Right renal cortex interstitium (tissue), 3 donors: Measurements from ENCODE around the gene KLF7. TPM values are rescaled to one million over a fixed set of nuclear protein-coding genes. Genes with fewer than 3 reads are reported as not detected.

ENCODE experiments used
- DNase-seq, 3 donors: peaks; one replicate each; pipeline ENCODE4 v3.0.0-alpha.2; 2013; ENCODE audit warnings: low read depth in 3 of 3, low spot score in 2 of 3
- polyA plus RNA-seq, 3 donors: library from polyadenylated mRNA; unstranded; fragments of 120-200 nt; gene quantifications; one replicate each; pipeline ENCODE4 v1.2.1, GENCODE V29; 2013; ENCODE audit not compliant: insufficient read length in 3 of 3

The KLF7 gene
- polyA plus RNA-seq, 3 donors = 20.9 to 22.6 (median 21.3) TPM

- no peak for DNase-seq
Observed at GRCh38 chr2:207103132-207103531, 62.6 kb downstream of the KLF7 start.

GRCh38 chr2:207101984-207102383, 63.8 kb downstream of the KLF7 start:
- DNase-seq = no peak

- DNase-seq = no peak
Observed at GRCh38 chr2:207097278-207097677, 68.5 kb downstream of the KLF7 start.

GRCh38 chr2:207095963-207096362, 69.8 kb downstream of the KLF7 start:
- DNase-seq = no peak

GRCh38 chr2:207093234-207093633, 72.5 kb downstream of the KLF7 start:
- DNase-seq = no peak

GRCh38 chr2:207092818-207093217, 72.9 kb downstream of the KLF7 start:
- DNase-seq = no peak

- DNase-seq = no peak
Observed at GRCh38 chr2:207091928-207092327, 73.8 kb downstream of the KLF7 start.

GRCh38 chr2:207091176-207091575, 74.6 kb downstream of the KLF7 start:
- no peak for DNase-seq

GRCh38 chr2:207090389-207090788, 75.4 kb downstream of the KLF7 start:
- no peak for DNase-seq

- no peak for DNase-seq
Observed at GRCh38 chr2:207088839-207089238, 76.9 kb downstream of the KLF7 start.

GRCh38 chr2:207088276-207088675, 77.5 kb downstream of the KLF7 start:
- no peak for DNase-seq

- DNase-seq = no peak
Observed at GRCh38 chr2:207087046-207087902, 78.5 kb downstream of the KLF7 start.

- no peak for DNase-seq
Observed at GRCh38 chr2:207086136-207086535, 79.6 kb downstream of the KLF7 start.

GRCh38 chr2:207085110-207085509, 80.6 kb downstream of the KLF7 start:
- DNase-seq = no peak

GRCh38 chr2:207083361-207084110, 82.2 kb downstream of the KLF7 start:
- DNase-seq = no peak

- DNase-seq = no peak
Observed at GRCh38 chr2:207082619-207083018, 83.1 kb downstream of the KLF7 start.

- DNase-seq = no peak
Observed at GRCh38 chr2:207078186-207078798, 87.5 kb downstream of the KLF7 start.

- DNase-seq = no peak
Observed at GRCh38 chr2:207077266-207077665, 88.5 kb downstream of the KLF7 start.

GRCh38 chr2:207075456-207075855, 90.3 kb downstream of the KLF7 start:
- DNase-seq = no peak

- peak in 1 of 3 donors; percentile 27 for DNase-seq
Observed at GRCh38 chr2:207073801-207074678, 91.7 kb downstream of the KLF7 start.

- no peak for DNase-seq
Observed at GRCh38 chr2:207073412-207073800, 92.3 kb downstream of the KLF7 start.
